ENCODE results near the gene GP5. TPM values are rescaled to one million over a fixed set of nuclear protein-coding genes. Genes with fewer than 3 reads are reported as not detected.
A peak's percentile ranks its signal among the peaks of the same experiment; 100 is the strongest.

The GP5 gene
- total RNA-seq, 1 donor from 2014 or later: 0.23 TPM

- Mint-ChIP-seq H3K36me3 (ENCODE audit: low read depth, unreplicated experiment) (peaks cover 7% of the 10 kb centered on the region), H3K4me3 (ENCODE audit: unreplicated experiment) (no peak within 1 kb of the TSS), H3K4me1 (ENCODE audit: unreplicated experiment) (peaks cover 3% of the 10 kb centered on the region), H3K27me3 (ENCODE audit: unreplicated experiment) (peaks cover 11% of the 10 kb centered on the region), H3K9me3 (ENCODE audit: unreplicated experiment) (no peaks in the 10 kb centered on the region), H3K27ac (ENCODE audit: unreplicated experiment) (no peak within 1 kb of the TSS)
- peak; percentile 28 for DNase-seq (ENCODE audit: low spot score)
- no peak for TF ChIP-seq CTCF (IDR thresholded peaks at IDR 0.05; ENCODE audit: unreplicated experiment)
Measured at GRCh38 chr3:194369522-194370279, 29.4 kb downstream of the GP5 start, which contains the start of gene LRRC15. Gene LRRC15, minus strand, starts transcription at chr3:194369743. Its CDS starts 8,700 bp downstream, at chr3:194361043.

- no peak for DNase-seq (ENCODE audit: low spot score)
- Mint-ChIP-seq H3K4me1 (ENCODE audit: unreplicated experiment) (peaks cover 3% of the 10 kb centered on the region), H3K27me3 (ENCODE audit: unreplicated experiment) (peaks cover 11% of the 10 kb centered on the region), H3K9me3 (ENCODE audit: unreplicated experiment) (no peaks in the 10 kb centered on the region), H3K36me3 (ENCODE audit: low read depth, unreplicated experiment) (peaks cover 7% of the 10 kb centered on the region), H3K27ac (ENCODE audit: unreplicated experiment) (no peak overlapping the region), H3K4me3 (ENCODE audit: unreplicated experiment) (no peak overlapping the region)
- no peak for TF ChIP-seq CTCF (IDR thresholded peaks at IDR 0.05; ENCODE audit: unreplicated experiment)
Measured at GRCh38 chr3:194368918-194369317, 30.1 kb downstream of the GP5 start.

- H3K9me3 Mint-ChIP-seq (ENCODE audit: unreplicated experiment): no peaks in the 10 kb centered on the region
- H3K4me3 Mint-ChIP-seq (ENCODE audit: unreplicated experiment): no peak overlapping the region
- no peak for TF ChIP-seq CTCF (IDR thresholded peaks at IDR 0.05; ENCODE audit: unreplicated experiment)
- H3K27me3 Mint-ChIP-seq (ENCODE audit: unreplicated experiment): peaks cover 11% of the 10 kb centered on the region
- peaks cover 3% of the 10 kb centered on the region for H3K4me1 Mint-ChIP-seq (ENCODE audit: unreplicated experiment)
- H3K27ac Mint-ChIP-seq (ENCODE audit: unreplicated experiment): no peak overlapping the region
- DNase-seq (ENCODE audit: low spot score): no peak
- H3K36me3 Mint-ChIP-seq (ENCODE audit: low read depth, unreplicated experiment): peaks cover 4% of the 10 kb centered on the region
Measured at GRCh38 chr3:194367992-194368841, 30.8 kb downstream of the GP5 start.

GRCh38 chr3:194365978-194366490 is 33.0 kb downstream of the GP5 start:
- TF ChIP-seq CTCF (IDR thresholded peaks at IDR 0.05; ENCODE audit: unreplicated experiment): no peak
- H3K4me3 Mint-ChIP-seq (ENCODE audit: unreplicated experiment): no peak overlapping the region
- peaks cover 3% of the 10 kb centered on the region for H3K4me1 Mint-ChIP-seq (ENCODE audit: unreplicated experiment)
- no peak overlapping the region for H3K27ac Mint-ChIP-seq (ENCODE audit: unreplicated experiment)
- H3K36me3 Mint-ChIP-seq (ENCODE audit: low read depth, unreplicated experiment): no peaks in the 10 kb centered on the region
- H3K9me3 Mint-ChIP-seq (ENCODE audit: unreplicated experiment): no peaks in the 10 kb centered on the region
- peaks cover 8% of the 10 kb centered on the region for H3K27me3 Mint-ChIP-seq (ENCODE audit: unreplicated experiment)
- no peak for DNase-seq (ENCODE audit: low spot score)
